Activated gamma-delta T cell treated with Interleukin-2 at 50 U/mL for 16 hours (primary cell): ENCODE results near the gene FBXO36.
"Not testable (repeated sequence)": the region's sequence is repeated elsewhere in the genome, so short reads cannot be mapped to it uniquely, and the experiment has no call there.

Source experiments
- DNase-seq: peaks from one replicate; pipeline ENCODE4 v3.0.0-alpha.2; 2020

Gene FBXO36

GRCh38 chr2:229922449-229923386 is at the start of gene FBXO36:
TSS of gene FBXO36 (plus strand) at chr2:229922503. CDS start at chr2:229922514, 11 bp downstream.
- DNase-seq: peak; percentile 88

DNA sequence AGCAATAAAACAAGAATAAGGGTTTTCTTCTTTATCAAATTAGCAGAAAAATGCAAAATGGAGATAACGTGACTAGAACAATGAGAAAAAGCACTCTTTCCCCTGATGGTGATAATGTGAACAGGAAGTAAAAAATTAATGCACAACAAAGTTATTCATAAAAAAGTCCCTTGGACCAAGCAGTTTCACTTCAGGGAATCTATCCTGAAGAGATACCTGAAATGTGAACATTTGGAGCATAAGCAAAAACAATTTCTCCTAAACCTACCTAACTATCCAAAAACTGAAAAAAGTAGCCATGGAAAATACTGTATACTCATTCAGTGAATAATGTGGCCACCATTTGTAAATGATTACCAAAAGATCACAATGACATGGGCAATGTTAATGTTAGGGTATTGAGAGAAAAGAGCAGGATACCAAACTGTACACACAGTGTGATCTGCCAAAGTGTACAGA is 49.2 kb upstream of the FBXO36 start:
- no peak for DNase-seq

GRCh38 chr2:229874647-229875046 is 47.7 kb upstream of the FBXO36 start:
- DNase-seq: no peak

- DNase-seq: no peak
These were observed 46.8 kb upstream of the FBXO36 start for GRCh38 chr2:229875549-229875948.

DNA sequence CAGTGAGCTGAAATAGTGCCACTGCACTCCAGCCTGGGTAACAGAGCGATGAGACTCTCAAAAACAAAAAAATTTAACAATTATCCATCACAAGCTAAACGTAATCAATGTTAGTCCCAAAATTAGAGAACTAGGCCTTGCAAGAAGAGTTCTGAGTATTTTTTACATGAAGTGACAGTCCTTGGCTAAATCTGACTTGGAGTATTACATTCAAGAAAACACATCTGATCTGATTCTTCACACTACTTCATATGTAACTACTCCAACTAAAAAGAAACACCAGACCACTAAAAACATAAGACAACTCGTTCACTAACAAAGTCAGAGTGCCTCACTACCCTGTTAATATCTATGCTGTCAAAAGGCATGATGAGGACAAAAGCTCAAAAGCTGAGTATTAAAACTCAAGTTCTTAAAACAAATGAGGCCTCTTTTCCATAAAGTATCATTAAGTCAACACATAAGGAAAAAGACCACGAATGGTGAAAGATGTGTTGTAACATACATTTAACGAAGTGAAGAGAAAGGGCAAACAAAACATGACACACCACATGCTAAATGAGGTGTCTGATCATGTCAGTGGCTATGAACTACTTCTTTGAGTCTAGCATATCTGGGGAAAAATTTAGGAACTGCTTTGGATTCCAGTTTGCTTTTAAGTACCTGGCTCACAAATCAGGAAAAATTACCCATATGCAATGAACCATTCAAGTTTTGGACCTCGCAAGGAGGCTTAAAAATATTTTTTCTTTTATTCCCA is 42.9 kb upstream of the FBXO36 start:
- no peak for DNase-seq

DNA sequence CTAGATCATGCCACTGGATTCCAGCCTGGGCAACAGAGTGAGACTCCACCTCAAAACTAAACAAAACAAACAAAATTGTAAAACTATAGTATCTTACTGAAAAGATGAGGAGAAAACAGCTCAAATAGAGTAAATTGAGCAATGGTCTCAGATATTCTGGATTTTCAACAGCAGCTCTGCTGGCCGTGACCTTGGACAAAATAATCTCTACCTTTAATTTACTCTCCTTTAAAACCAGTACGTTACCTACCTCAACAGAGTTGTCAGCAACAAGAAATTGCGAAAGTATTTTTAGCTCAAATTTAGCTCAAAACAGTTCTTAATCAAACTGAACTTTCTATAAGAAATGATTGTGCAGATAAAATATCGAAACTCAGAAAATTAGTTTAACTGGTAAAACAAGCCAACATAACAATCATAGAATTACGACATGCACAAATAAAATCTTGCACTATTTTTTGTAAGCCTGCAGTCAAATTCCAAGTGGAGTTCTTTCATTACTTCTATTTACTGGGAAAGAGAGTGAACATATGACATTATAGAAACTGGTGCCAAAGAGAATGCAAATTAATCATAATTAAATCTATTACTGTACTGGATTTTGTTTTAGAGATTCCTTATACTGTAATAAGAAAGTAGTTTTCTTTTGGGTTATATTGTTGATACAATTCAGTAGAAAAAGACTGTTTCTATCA is 41.3 kb upstream of the FBXO36 start:
- DNase-seq: no peak

DNA sequence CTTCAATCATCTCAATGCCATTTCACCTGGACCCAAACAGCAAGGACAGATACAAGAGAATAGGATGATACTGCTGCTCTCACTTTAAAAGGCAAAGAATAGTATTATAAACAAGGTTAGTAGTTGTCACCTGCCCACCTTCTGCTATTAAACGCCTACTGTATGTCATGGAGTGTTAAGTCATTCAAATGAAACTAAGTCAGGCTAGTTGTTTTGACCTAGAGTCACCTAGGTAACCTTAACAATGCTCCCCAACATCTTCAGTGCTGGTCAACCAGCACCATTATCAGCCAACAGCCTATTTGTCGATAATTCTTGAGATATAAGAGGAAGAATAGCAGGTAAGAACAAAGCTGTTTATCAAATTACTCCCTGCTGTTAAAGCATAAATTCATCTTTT is 39.7 kb upstream of the FBXO36 start:
- no peak for DNase-seq

DNA sequence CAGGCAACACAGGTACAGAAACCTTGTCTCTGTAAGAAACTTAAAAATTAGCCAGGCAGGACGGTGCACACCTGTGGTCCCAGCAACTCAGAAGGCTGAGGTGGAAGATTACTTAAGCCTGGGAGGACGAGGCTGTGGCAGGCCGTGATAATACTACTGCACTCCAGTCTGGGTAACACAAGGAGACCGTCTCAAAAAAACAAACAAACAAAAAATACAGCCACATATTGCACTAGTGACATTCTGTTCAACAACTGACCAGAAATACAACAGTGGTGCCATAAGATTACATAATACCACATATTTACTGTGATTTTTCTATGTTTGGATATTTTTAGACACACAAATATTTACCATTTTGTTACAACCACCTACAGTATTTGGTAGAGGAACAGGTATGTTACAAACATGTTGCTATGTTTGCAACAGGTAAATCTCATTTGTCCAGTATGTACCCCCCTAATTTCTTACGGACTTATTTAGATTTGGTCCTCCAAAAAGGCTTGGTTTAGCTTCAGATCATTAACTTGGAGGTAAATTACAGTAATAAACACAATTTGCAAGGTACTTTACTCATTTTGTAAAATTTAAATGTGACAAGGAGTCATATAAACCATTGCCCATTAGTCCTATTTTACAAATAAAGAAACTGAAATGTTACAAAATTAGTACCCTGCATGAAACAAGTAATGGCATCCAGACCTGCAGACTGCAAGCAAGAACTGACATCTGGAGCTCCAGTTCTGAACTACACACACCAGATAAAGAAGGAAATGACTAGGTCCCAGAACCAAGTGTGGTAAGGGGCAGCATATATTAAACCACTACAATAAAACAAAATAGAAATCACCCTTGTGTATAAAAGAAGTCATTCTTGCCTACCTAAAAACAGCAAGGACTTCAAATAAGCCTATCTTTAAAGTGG is 37.3 kb upstream of the FBXO36 start:
- no peak for DNase-seq

- no peak for DNase-seq
These were observed 34.9 kb upstream of the FBXO36 start for GRCh38 chr2:229887441-229887840.

- no peak for DNase-seq
These were observed 34.3 kb upstream of the FBXO36 start for GRCh38 chr2:229888031-229888430.

DNA sequence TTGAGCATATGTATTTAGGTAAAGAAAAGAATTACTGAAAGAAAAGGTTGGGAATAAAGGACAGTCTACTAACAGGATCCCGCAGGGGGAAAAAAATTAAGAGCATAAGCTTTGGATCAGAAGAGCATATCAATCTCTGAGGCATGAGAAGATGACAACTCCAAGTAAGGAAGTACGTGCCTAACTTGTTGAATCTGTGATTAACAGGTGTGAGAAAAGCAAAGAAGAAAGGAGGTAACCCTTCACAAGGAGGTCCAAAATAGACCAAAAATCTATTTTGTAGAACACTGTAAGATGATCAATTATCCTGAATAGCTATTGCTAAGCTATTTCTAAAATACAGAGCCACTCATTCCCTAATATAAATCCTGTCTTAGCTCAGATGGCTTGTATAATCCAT is 33.3 kb upstream of the FBXO36 start:
- no peak for DNase-seq

DNA sequence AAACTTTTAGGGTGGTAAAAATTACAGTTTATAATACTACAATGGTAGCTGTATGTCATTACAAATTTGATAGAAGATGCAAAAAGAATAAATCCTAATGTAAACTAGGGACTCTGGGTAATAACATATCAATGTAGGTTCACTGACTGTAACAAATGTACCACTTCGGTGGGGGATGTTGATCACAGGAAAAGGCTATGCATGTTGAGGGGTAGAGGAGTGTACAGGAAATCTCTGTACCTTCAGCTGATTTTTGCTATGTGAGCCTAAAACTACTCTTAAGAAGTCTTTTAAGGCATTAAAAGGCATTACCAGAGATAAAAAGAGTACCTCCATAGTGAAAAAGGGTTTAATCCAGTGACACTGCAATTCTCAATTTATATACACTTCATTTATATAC is 25.4 kb upstream of the FBXO36 start:
- no peak for DNase-seq

DNA sequence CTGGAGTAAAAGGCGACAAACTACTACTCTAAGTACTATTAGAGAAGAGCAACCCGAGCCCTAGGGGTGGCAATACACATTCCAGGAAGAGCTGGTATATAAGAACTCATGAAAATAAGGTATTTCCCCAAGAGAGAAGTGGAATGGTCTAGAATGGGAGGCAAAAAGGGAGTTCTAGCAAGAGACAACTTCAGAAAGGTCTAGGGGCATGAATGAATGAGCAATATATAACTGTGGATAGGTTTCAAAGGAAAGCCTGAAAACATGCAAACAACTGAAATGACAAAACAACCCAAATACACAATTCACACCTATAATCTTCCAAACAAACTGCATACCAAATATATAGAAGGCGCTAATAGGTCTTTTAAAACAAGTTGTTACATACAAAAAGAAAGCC is 22.7 kb upstream of the FBXO36 start:
- no peak for DNase-seq

DNA sequence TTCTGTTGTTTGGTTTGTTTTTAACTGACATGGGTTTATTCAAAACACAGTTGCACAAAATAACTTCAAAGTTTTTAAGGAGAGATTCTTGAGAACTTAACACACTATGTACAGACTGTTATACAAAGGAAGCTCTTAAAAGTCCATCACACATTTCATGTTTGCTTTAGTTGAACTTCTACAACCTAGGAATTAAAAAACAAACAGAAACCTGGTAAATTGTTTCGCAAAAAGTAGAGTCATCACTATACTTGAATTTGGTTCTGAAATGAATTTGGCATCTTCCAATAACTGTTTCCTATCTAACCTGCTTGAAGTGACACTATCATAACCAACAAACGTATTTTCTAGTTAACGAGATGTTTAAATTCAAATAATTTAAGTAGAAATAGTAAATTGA is 22.3 kb upstream of the FBXO36 start:
- DNase-seq: no peak

GRCh38 chr2:229900514-229900913 is 21.8 kb upstream of the FBXO36 start:
- not testable (repeated sequence) for DNase-seq

GRCh38 chr2:229901819-229902218 is 20.5 kb upstream of the FBXO36 start:
- DNase-seq: no peak

DNA sequence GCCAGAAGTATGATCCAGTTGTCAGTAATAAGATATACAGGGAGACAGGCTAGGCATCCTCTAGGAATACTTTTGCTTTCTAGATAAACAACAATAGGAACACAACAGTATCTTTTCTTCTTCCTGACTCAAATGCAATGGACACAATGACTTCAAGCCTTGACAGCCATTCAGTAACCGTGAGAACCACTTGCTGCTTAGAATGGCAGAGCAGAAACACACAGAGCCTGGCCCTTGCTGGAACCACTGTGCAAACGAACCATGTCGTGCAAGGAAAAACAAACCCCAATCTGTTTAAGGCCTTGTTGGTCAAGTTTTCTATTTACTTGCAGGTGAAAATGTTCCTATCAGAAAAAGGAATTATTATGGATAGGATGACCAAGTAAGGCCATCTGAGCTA is 19.3 kb upstream of the FBXO36 start:
- no peak for DNase-seq

GRCh38 chr2:229905601-229906000 is 16.7 kb upstream of the FBXO36 start:
- no peak for DNase-seq

DNA sequence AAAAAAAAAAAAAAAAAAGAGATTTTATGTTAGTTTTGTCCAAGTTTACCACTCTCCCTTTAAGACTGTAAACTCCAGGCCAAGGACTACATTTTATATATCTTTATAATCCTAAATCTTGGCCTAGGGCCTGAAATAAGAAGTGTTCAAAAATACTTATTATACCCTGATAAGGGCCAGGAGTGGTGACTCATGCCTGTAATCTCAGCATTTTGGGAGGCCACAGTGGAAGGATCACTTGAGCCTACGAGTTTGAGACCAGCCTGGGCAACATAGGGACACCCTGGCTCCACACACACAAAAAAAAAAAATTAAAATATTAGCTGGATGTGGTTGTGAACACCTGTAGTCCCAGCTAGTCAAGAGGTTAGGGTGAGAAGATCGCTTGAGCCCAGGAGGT is 13.2 kb upstream of the FBXO36 start:
- no peak for DNase-seq

- no peak for DNase-seq
These were observed 12.0 kb upstream of the FBXO36 start for GRCh38 chr2:229910147-229910831.

GRCh38 chr2:229910832-229911412 is 11.4 kb upstream of the FBXO36 start:
- no peak for DNase-seq
